ENCODE results near the gene MIF4GD. TPM values are rescaled to one million over a fixed set of nuclear protein-coding genes. Genes with fewer than 3 reads are reported as not detected.

The MIF4GD gene
- total RNA-seq, 1 donor from 2014 or later, result 15.4 TPM

Other genes with a start within 250 kb of the MIF4GD start
- gene ATP5PD, start 224.3 kb downstream of the MIF4GD start, total RNA-seq, result 937 TPM
- gene KCTD2, start 224.0 kb downstream of the MIF4GD start, total RNA-seq, result 24.1 TPM
- 7.2 TPM for gene SLC16A5, start 183.3 kb downstream of the MIF4GD start, total RNA-seq
- gene ARMC7, start 161.3 kb downstream of the MIF4GD start, total RNA-seq, result 6.0 TPM
- 25.5 TPM for gene NT5C, start 139.5 kb downstream of the MIF4GD start, total RNA-seq
- 14.0 TPM for gene JPT1, start 116.7 kb downstream of the MIF4GD start, total RNA-seq
- gene SUMO2, start 88.3 kb downstream of the MIF4GD start, total RNA-seq, result 221 TPM
- gene NUP85, start 65.6 kb downstream of the MIF4GD start, total RNA-seq, result 28.0 TPM
- gene GGA3, start 9.6 kb downstream of the MIF4GD start, total RNA-seq, result 26.2 TPM
- 132 TPM for gene MRPS7, start 9.4 kb downstream of the MIF4GD start, total RNA-seq
- gene SLC25A19, start 18.2 kb upstream of the MIF4GD start, total RNA-seq, result 23.0 TPM
- 84.2 TPM for gene GRB2, start 134.4 kb upstream of the MIF4GD start, total RNA-seq
- gene TMEM94, start 185.4 kb upstream of the MIF4GD start, total RNA-seq, result 56.8 TPM
- gene CASKIN2, start 244.3 kb upstream of the MIF4GD start, total RNA-seq, result 36.6 TPM
- 8.3 TPM for gene TSEN54, start 245.3 kb upstream of the MIF4GD start, total RNA-seq

All from left ventricle myocardium superior (tissue), 1 donor.